Effector memory CD4-positive, alpha-beta T cell (primary cell): Measurements from ENCODE around the gene OR2L5.

Experiments
- DNase-seq, 3 donors: peaks; one replicate each; pipeline ENCODE4 v3.0.0-alpha.2; 2020
- H3K27ac ChIP-seq: 2 replicates; pipeline ENCODE4 v1.7.0; 2013; ENCODE audit warnings: mild to moderate bottlenecking, low read length, moderate library complexity; ENCODE audit not compliant: insufficient read depth, poor library complexity, severe bottlenecking
- H3K27me3 ChIP-seq: replicated peaks from 2 replicates; pipeline ENCODE4 v1.7.0; 2013; ENCODE audit warnings: mild to moderate bottlenecking, low read length; ENCODE audit not compliant: insufficient read depth, control insufficient read depth, poor library complexity, severe bottlenecking
- H3K36me3 ChIP-seq: 2 replicates; pipeline ENCODE4 v1.7.0; 2013; ENCODE audit warnings: mild to moderate bottlenecking, low read length, moderate library complexity; ENCODE audit not compliant: control insufficient read depth, insufficient read depth
- H3K4me1 ChIP-seq: 2 replicates; pipeline ENCODE4 v1.7.0; 2013; ENCODE audit warnings: low read length, mild to moderate bottlenecking; ENCODE audit not compliant: control insufficient read depth, insufficient read depth, poor library complexity, severe bottlenecking
- H3K4me3 ChIP-seq: 2 replicates; pipeline ENCODE4 v1.7.0; 2013; ENCODE audit warnings: low read length, low read depth, mild to moderate bottlenecking; ENCODE audit not compliant: insufficient read depth, poor library complexity, severe bottlenecking
- H3K9me3 ChIP-seq: 2 replicates; pipeline ENCODE4 v1.7.0; 2013; ENCODE audit warnings: mild to moderate bottlenecking, low read length, moderate library complexity; ENCODE audit not compliant: control insufficient read depth
- total RNA-seq, 3 donors: gene quantifications; one replicate each; lab custom pipeline; 2026; lab: John Stamatoyannopoulos, UW

The OR2L5 gene
- total RNA-seq, result 0 reads per million in 3 donors

GRCh38 chr1:248013229-248013710, at the start of gene OR2L5:
Gene OR2L5, plus strand, starts transcription at chr1:248013660. Its CDS starts 8,288 bp downstream, at chr1:248021948.
- H3K4me1 ChIP-seq, result no peaks in the 10 kb centered on the region
- H3K36me3 ChIP-seq, result no peaks in the 10 kb centered on the region
- H3K4me3 ChIP-seq, result no peak within 1 kb of the TSS
- DNase-seq, result no peak
- no peak within 1 kb of the TSS for H3K27ac ChIP-seq
- no peaks in the 10 kb centered on the region for H3K9me3 ChIP-seq
- H3K27me3 ChIP-seq, result no peaks in the 10 kb centered on the region

GRCh38 chr1:247964933-247965332, 48.5 kb upstream of the OR2L5 start, which contains the start of gene OR2AK2:
Gene OR2AK2, plus strand, starts transcription at chr1:247965233. Its CDS starts 144 bp downstream, at chr1:247965377.
- H3K9me3 ChIP-seq, result no peaks in the 10 kb centered on the region
- no peaks in the 10 kb centered on the region for H3K27me3 ChIP-seq
- no peak for DNase-seq
- no peaks in the 10 kb centered on the region for H3K36me3 ChIP-seq
- no peak within 1 kb of the TSS for H3K27ac ChIP-seq
- H3K4me1 ChIP-seq, result no peaks in the 10 kb centered on the region
- H3K4me3 ChIP-seq, result no peak within 1 kb of the TSS

GRCh38 chr1:247966532-247967204, 46.8 kb upstream of the OR2L5 start:
- H3K27me3 ChIP-seq, result no peaks in the 10 kb centered on the region
- no peak overlapping the region for H3K4me3 ChIP-seq
- no peaks in the 10 kb centered on the region for H3K9me3 ChIP-seq
- no peak for DNase-seq
- no peak overlapping the region for H3K27ac ChIP-seq
- H3K4me1 ChIP-seq, result no peaks in the 10 kb centered on the region
- H3K36me3 ChIP-seq, result no peaks in the 10 kb centered on the region

GRCh38 chr1:247992986-247993385, 20.5 kb upstream of the OR2L5 start:
- H3K36me3 ChIP-seq, result no peaks in the 10 kb centered on the region
- H3K4me3 ChIP-seq, result no peak overlapping the region
- H3K4me1 ChIP-seq, result no peaks in the 10 kb centered on the region
- no peak for DNase-seq
- H3K27me3 ChIP-seq, result no peaks in the 10 kb centered on the region
- H3K9me3 ChIP-seq, result no peaks in the 10 kb centered on the region
- no peak overlapping the region for H3K27ac ChIP-seq

- no peaks in the 10 kb centered on the region for H3K27me3 ChIP-seq
- H3K27ac ChIP-seq, result no peak overlapping the region
- H3K4me1 ChIP-seq, result no peaks in the 10 kb centered on the region
- H3K4me3 ChIP-seq, result no peak overlapping the region
- DNase-seq, result no peak
- H3K9me3 ChIP-seq, result no peaks in the 10 kb centered on the region
- no peaks in the 10 kb centered on the region for H3K36me3 ChIP-seq
These were observed 14.6 kb upstream of the OR2L5 start for GRCh38 chr1:247998811-247999210.

GRCh38 chr1:248000169-248000568, 13.3 kb upstream of the OR2L5 start:
- Histone ChIP-seq H3K4me3 (no peak overlapping the region), H3K4me1 (no peaks in the 10 kb centered on the region), H3K27ac (no peak overlapping the region), H3K36me3 (no peaks in the 10 kb centered on the region), H3K9me3 (no peaks in the 10 kb centered on the region), H3K27me3 (no peaks in the 10 kb centered on the region)
- no peak for DNase-seq

GRCh38 chr1:248007778-248008177, 5.7 kb upstream of the OR2L5 start:
- H3K9me3 ChIP-seq, result no peaks in the 10 kb centered on the region
- no peak overlapping the region for H3K4me3 ChIP-seq

GRCh38 chr1:248009681-248010080, 3.8 kb upstream of the OR2L5 start:
- no peaks in the 10 kb centered on the region for H3K9me3 ChIP-seq
- no peak overlapping the region for H3K27ac ChIP-seq
- no peak overlapping the region for H3K4me3 ChIP-seq
- H3K27me3 ChIP-seq, result no peaks in the 10 kb centered on the region
- H3K4me1 ChIP-seq, result no peaks in the 10 kb centered on the region
- H3K36me3 ChIP-seq, result no peaks in the 10 kb centered on the region
- no peak for DNase-seq

More at GRCh38 chr1:248007778-248008177, 5.7 kb upstream of the OR2L5 start:
- no peak for DNase-seq
- H3K27me3 ChIP-seq, result no peaks in the 10 kb centered on the region
- no peak overlapping the region for H3K27ac ChIP-seq
- no peaks in the 10 kb centered on the region for H3K36me3 ChIP-seq
- no peaks in the 10 kb centered on the region for H3K4me1 ChIP-seq

GRCh38 chr1:248015803-248016202, 2.3 kb downstream of the OR2L5 start:
- Histone ChIP-seq H3K27ac (no peak overlapping the region), H3K4me3 (no peak overlapping the region), H3K9me3 (no peaks in the 10 kb centered on the region), H3K4me1 (no peaks in the 10 kb centered on the region), H3K36me3 (no peaks in the 10 kb centered on the region), H3K27me3 (no peaks in the 10 kb centered on the region)
- DNase-seq, result no peak

- Histone ChIP-seq H3K27me3 (no peaks in the 10 kb centered on the region), H3K9me3 (peaks cover 3% of the 10 kb centered on the region), H3K36me3 (no peaks in the 10 kb centered on the region), H3K4me3 (no peak within 1 kb of the TSS), H3K4me1 (no peaks in the 10 kb centered on the region), H3K27ac (no peak within 1 kb of the TSS)
- no peak for DNase-seq
These were observed 16.3 kb downstream of the OR2L5 start, which contains the start of gene OR2L2 for GRCh38 chr1:248029770-248030169. Gene OR2L2, plus strand, starts transcription at chr1:248030070. Its CDS starts 8,198 bp downstream, at chr1:248038268.
